Smooth muscle cell (in vitro differentiated cells): ENCODE data around the gene ZMYND11. TPM values are rescaled to one million over a fixed set of nuclear protein-coding genes. Genes with fewer than 3 reads are reported as not detected.

Source experiments
- DNase-seq: peaks from one replicate; lab custom pipeline; 2025; ENCODE audit not compliant: unreplicated experiment; lab: John Stamatoyannopoulos, UW
- H2AFZ ChIP-seq: fragments of 200-600 bp; sonication (generic); 2 replicates; pipeline ENCODE4 v1.6.0; 2016; ENCODE audit warnings: antibody characterized with exemption, low read depth, mild to moderate bottlenecking
- H3F3A ChIP-seq: fragments of 200-600 bp; sonication (generic); 2 replicates; pipeline ENCODE4 v1.6.0; 2017; ENCODE audit warnings: antibody characterized with exemption, low read depth
- H3K27ac ChIP-seq: fragments of 200-600 bp; sonication (generic); 2 replicates; pipeline ENCODE4 v1.5.1; 2016; ENCODE audit warnings: low read depth, mild to moderate bottlenecking
- H3K27me3 ChIP-seq: fragments of 200-600 bp; sonication (generic); 2 replicates; pipeline ENCODE4 v1.6.1; 2016; ENCODE audit warnings: low read depth, mild to moderate bottlenecking
- H3K36me3 ChIP-seq: fragments of 200-600 bp; sonication (generic); 2 replicates; pipeline ENCODE4 v1.5.1; 2016; ENCODE audit warnings: low read depth
- H3K4me1 ChIP-seq: fragments of 200-600 bp; sonication (generic); 2 replicates; pipeline ENCODE4 v1.5.1; 2016; ENCODE audit warnings: low read depth
- H3K4me2 ChIP-seq: fragments of 200-600 bp; sonication (generic); 2 replicates; pipeline ENCODE4 v1.6.0; 2016; ENCODE audit warnings: mild to moderate bottlenecking
- H3K4me3 ChIP-seq: fragments of 200-600 bp; sonication (generic); 2 replicates; pipeline ENCODE4 v1.5.1; 2016; ENCODE audit warnings: mild to moderate bottlenecking
- H3K79me2 ChIP-seq: fragments of 200-600 bp; sonication (generic); 2 replicates; pipeline ENCODE4 v1.6.0; 2016; ENCODE audit warnings: low read depth, mild to moderate bottlenecking
- H3K9ac ChIP-seq: fragments of 200-600 bp; sonication (generic); 2 replicates; pipeline ENCODE4 v1.6.0; 2016; ENCODE audit warnings: low read depth
- H3K9me3 ChIP-seq: fragments of 200-600 bp; sonication (generic); replicated peaks from 2 replicates; pipeline ENCODE4 v1.5.1; 2016; ENCODE audit warnings: low read depth
- H4K20me1 ChIP-seq: fragments of 200-600 bp; sonication (generic); 2 replicates; pipeline ENCODE4 v1.6.0; 2016; ENCODE audit warnings: low read depth
- CTCF ChIP-seq: fragments of 200-600 bp; sonication (generic); IDR thresholded peaks from 2 replicates; pipeline ENCODE4 v1.5.1; 2017; ENCODE audit warnings: borderline replicate concordance, mild to moderate bottlenecking, antibody characterized with exemption; ENCODE audit not compliant: insufficient read depth, poor library complexity, severe bottlenecking
- WGBS: methylation state at CpG from one replicate; pipeline ENCODE4 v1.1.7; 2016; ENCODE audit warnings: low lambda C conversion rate; 5-methylcytosine and 5-hydroxymethylcytosine counted together
- polyA plus RNA-seq: library from polyadenylated mRNA; unstranded; fragments of >200 nt; fragmentation: Nextera tagmentation; extraction: Ambion mirVana; gene quantifications from 2 replicates; pipeline ENCODE4 v1.2.1, GENCODE V29; 2016
- total RNA-seq: library from RNA; depleted of rRNA; stranded (reverse); fragments of >200 nt; gene quantifications from 2 replicates; pipeline ENCODE4 v1.2.3, GENCODE V29; 2014

Gene ZMYND11
- total and polyA plus RNA-seq, 2 experiments from 2014 or later, result 33.7 to 66.3 TPM

- no peak for DNase-seq
These were observed 30.8 kb upstream of the ZMYND11 start for GRCh38 chr10:104416-104815.

GRCh38 chr10:104862-105565 is 30.2 kb upstream of the ZMYND11 start:
- WGBS, result 79% methylated on average over 16 of the region's 16 CpGs
- Histone ChIP-seq H3K36me3 (no peaks in the 10 kb centered on the region), H4K20me1 (no peaks in the 10 kb centered on the region), H3K4me1 (no peaks in the 10 kb centered on the region), H3K9ac (no peak overlapping the region), H3K9me3 (no peaks in the 10 kb centered on the region), H3K4me2 (no peak overlapping the region), H3K79me2 (no peaks in the 10 kb centered on the region), H3K27ac (no peak overlapping the region), H2AFZ (no peak overlapping the region), H3K4me3 (no peak overlapping the region), H3F3A (no peaks in the 10 kb centered on the region), H3K27me3 (peaks cover 3% of the 10 kb centered on the region)
- DNase-seq, result no peak
- no peak for TF ChIP-seq CTCF

More at GRCh38 chr10:104416-104815, 30.8 kb upstream of the ZMYND11 start:
- Histone ChIP-seq H3K27ac (no peak overlapping the region), H3K27me3 (peaks cover 3% of the 10 kb centered on the region), H3K79me2 (no peaks in the 10 kb centered on the region), H3K9ac (no peak overlapping the region), H3K4me2 (no peak overlapping the region), H3K4me3 (no peak overlapping the region), H4K20me1 (no peaks in the 10 kb centered on the region), H3K9me3 (no peaks in the 10 kb centered on the region), H3F3A (no peaks in the 10 kb centered on the region), H3K4me1 (no peaks in the 10 kb centered on the region), H3K36me3 (no peaks in the 10 kb centered on the region), H2AFZ (no peak overlapping the region)
- WGBS, result 95% methylated on average over 4 of the region's 4 CpGs
- TF ChIP-seq CTCF, result no peak

- Histone ChIP-seq H2AFZ (no peak overlapping the region), H3K4me1 (no peaks in the 10 kb centered on the region), H3K9ac (no peak overlapping the region), H4K20me1 (no peaks in the 10 kb centered on the region), H3K27ac (no peak overlapping the region), H3K27me3 (peaks cover 3% of the 10 kb centered on the region), H3K9me3 (no peaks in the 10 kb centered on the region), H3K4me2 (no peak overlapping the region), H3K36me3 (no peaks in the 10 kb centered on the region), H3F3A (no peaks in the 10 kb centered on the region), H3K79me2 (no peaks in the 10 kb centered on the region), H3K4me3 (no peak overlapping the region)
- no peak for DNase-seq
- no peak for TF ChIP-seq CTCF
- 92% methylated on average over 4 of the region's 4 CpGs for WGBS
These were observed 29.4 kb upstream of the ZMYND11 start for GRCh38 chr10:105806-106205.

GRCh38 chr10:106740-107139 is 28.5 kb upstream of the ZMYND11 start:
- H2AFZ ChIP-seq, result no peak overlapping the region
- TF ChIP-seq CTCF, result no peak
- DNase-seq, result no peak
- peaks cover under 1% of the 10 kb centered on the region for H3K27me3 ChIP-seq
- H3K4me2 ChIP-seq, result no peak overlapping the region
- no peaks in the 10 kb centered on the region for H3K4me1 ChIP-seq
- H3K4me3 ChIP-seq, result no peak overlapping the region
- no peak overlapping the region for H3K9ac ChIP-seq
- no peaks in the 10 kb centered on the region for H3F3A ChIP-seq
- H3K79me2 ChIP-seq, result no peaks in the 10 kb centered on the region
- 91% methylated on average over 6 of the region's 6 CpGs for WGBS
- no peak overlapping the region for H3K27ac ChIP-seq
- H4K20me1 ChIP-seq, result no peaks in the 10 kb centered on the region
- no peaks in the 10 kb centered on the region for H3K36me3 ChIP-seq
- H3K9me3 ChIP-seq, result no peaks in the 10 kb centered on the region
